Glomerular visceral epithelial cell (primary cell): ENCODE measurements around the gene KLF11.
"Not testable (repeated sequence)": the region's sequence is repeated elsewhere in the genome, so short reads cannot be mapped to it uniquely, and the experiment has no call there.

Experiments
- DNase-seq: peaks from one replicate; pipeline ENCODE4 v3.0.0-alpha.2; 2016; ENCODE audit errors: extremely low spot score

Gene KLF11

GRCh38 chr2:10009271-10009810 is 34.0 kb upstream of the KLF11 start:
- DNase-seq: no peak

GRCh38 chr2:10009811-10010781 is 33.3 kb upstream of the KLF11 start:
- DNase-seq: no peak

GRCh38 chr2:10010861-10011605 is 32.3 kb upstream of the KLF11 start:
- DNase-seq: not testable (repeated sequence)

GRCh38 chr2:10011606-10012325 is 31.6 kb upstream of the KLF11 start:
- not testable (repeated sequence) for DNase-seq

GRCh38 chr2:10012366-10012962 is 30.9 kb upstream of the KLF11 start:
- DNase-seq: not testable (repeated sequence)

GRCh38 chr2:10012963-10013461 is 30.3 kb upstream of the KLF11 start:
- no peak for DNase-seq

- DNase-seq: not testable (repeated sequence)
Observed at GRCh38 chr2:10013651-10014417, 29.5 kb upstream of the KLF11 start.

- no peak for DNase-seq
Observed at GRCh38 chr2:10014418-10015190, 28.7 kb upstream of the KLF11 start.

GRCh38 chr2:10015376-10015989 is 27.9 kb upstream of the KLF11 start:
- not testable (repeated sequence) for DNase-seq

- DNase-seq: no peak
Observed at GRCh38 chr2:10016001-10016801, 27.1 kb upstream of the KLF11 start.

GRCh38 chr2:10016802-10017258 is 26.5 kb upstream of the KLF11 start:
- no peak for DNase-seq

- no peak for DNase-seq
Observed at GRCh38 chr2:10017313-10017941, 25.9 kb upstream of the KLF11 start.

- DNase-seq: no peak
Observed at GRCh38 chr2:10019174-10019573, 24.2 kb upstream of the KLF11 start.

GRCh38 chr2:10019602-10020400 is 23.5 kb upstream of the KLF11 start:
- no peak for DNase-seq

- no peak for DNase-seq
Observed at GRCh38 chr2:10022041-10022421, 21.3 kb upstream of the KLF11 start.

GRCh38 chr2:10022445-10022844 is 20.9 kb upstream of the KLF11 start:
- DNase-seq: no peak
